GM19240 (cell line): ENCODE data around the gene PNKD.
"Not testable (repeated sequence)": the region's sequence is repeated elsewhere in the genome, so short reads cannot be mapped to it uniquely, and the experiment has no call there.

ENCODE experiments used
- DNase-seq: peaks from one replicate; pipeline ENCODE4 v3.0.0; 2011; ENCODE audit warnings: low spot score; ENCODE audit not compliant: insufficient read length

Gene PNKD

GRCh38 chr2:218272531-218273212 lies 2.4 kb downstream of the PNKD start:
- DNase-seq = peak; percentile 80

- DNase-seq = not testable (repeated sequence)
These were observed 3.0 kb downstream of the PNKD start for GRCh38 chr2:218273214-218273907.

- DNase-seq = no peak
These were observed 3.6 kb downstream of the PNKD start for GRCh38 chr2:218273908-218274249.

- no peak for DNase-seq
These were observed 4.3 kb downstream of the PNKD start for GRCh38 chr2:218274586-218274985.

GRCh38 chr2:218275371-218276072 lies 5.2 kb downstream of the PNKD start:
- no peak for DNase-seq

- no peak for DNase-seq
These were observed 6.9 kb downstream of the PNKD start for GRCh38 chr2:218276986-218277755.

- DNase-seq = no peak
These were observed 7.6 kb downstream of the PNKD start for GRCh38 chr2:218277921-218278320.

GRCh38 chr2:218278531-218279360 lies 8.4 kb downstream of the PNKD start:
- DNase-seq = no peak

GRCh38 chr2:218280260-218280870 lies 10.0 kb downstream of the PNKD start:
- DNase-seq = no peak

- DNase-seq = no peak
These were observed 11.1 kb downstream of the PNKD start for GRCh38 chr2:218281449-218281848.

- DNase-seq = no peak
These were observed 12.1 kb downstream of the PNKD start for GRCh38 chr2:218282173-218282991.

- DNase-seq = peak; percentile 82
These were observed 13.9 kb downstream of the PNKD start for GRCh38 chr2:218284106-218284811.

- DNase-seq = no peak
These were observed 15.3 kb downstream of the PNKD start for GRCh38 chr2:218285604-218286003.

GRCh38 chr2:218286570-218287459 lies 16.5 kb downstream of the PNKD start:
- peak; percentile 87 for DNase-seq

GRCh38 chr2:218289639-218290315 lies 19.5 kb downstream of the PNKD start:
- DNase-seq = no peak

- DNase-seq = peak; percentile 52
These were observed 20.3 kb downstream of the PNKD start for GRCh38 chr2:218290316-218291261.
